GM21786 (cell line): ENCODE results near the gene RXFP2.

Source experiments
- ATAC-seq: cut with Tn5 transposase; IDR thresholded peaks from one replicate; pipeline ENCODE4 v1.9.1; 2021; ENCODE audit not compliant: unreplicated experiment

The RXFP2 gene

GRCh38 chr13:31739226-31739625, at the start of gene RXFP2:
Gene RXFP2, plus strand, starts transcription at chr13:31739526. Its CDS starts 87 bp downstream, at chr13:31739613.
- ATAC-seq = no peak

GRCh38 chr13:31697290-31697689, 42.0 kb upstream of the RXFP2 start:
- ATAC-seq = no peak

- no peak for ATAC-seq
Observed at GRCh38 chr13:31699650-31700049, 39.7 kb upstream of the RXFP2 start.

- ATAC-seq = no peak
Observed at GRCh38 chr13:31703780-31704179, 35.5 kb upstream of the RXFP2 start.

- ATAC-seq = no peak
Observed at GRCh38 chr13:31706105-31706504, 33.2 kb upstream of the RXFP2 start.

GRCh38 chr13:31717583-31717982, 21.7 kb upstream of the RXFP2 start:
- no peak for ATAC-seq

GRCh38 chr13:31719214-31719613, 20.1 kb upstream of the RXFP2 start:
- no peak for ATAC-seq

- ATAC-seq = no peak
Observed at GRCh38 chr13:31722673-31723072, 16.7 kb upstream of the RXFP2 start.

GRCh38 chr13:31725841-31726240, 13.5 kb upstream of the RXFP2 start:
- ATAC-seq = no peak

- ATAC-seq = no peak
Observed at GRCh38 chr13:31731921-31732320, 7.4 kb upstream of the RXFP2 start.

GRCh38 chr13:31733066-31733465, 6.3 kb upstream of the RXFP2 start:
- no peak for ATAC-seq

- ATAC-seq = no peak
Observed at GRCh38 chr13:31733647-31734046, 5.7 kb upstream of the RXFP2 start.

- ATAC-seq = peak; percentile 86
Observed at GRCh38 chr13:31742097-31742734, 2.9 kb downstream of the RXFP2 start.

GRCh38 chr13:31747291-31747690, 8.0 kb downstream of the RXFP2 start:
- no peak for ATAC-seq

- ATAC-seq = no peak
Observed at GRCh38 chr13:31747966-31748365, 8.6 kb downstream of the RXFP2 start.

- no peak for ATAC-seq
Observed at GRCh38 chr13:31749929-31750328, 10.6 kb downstream of the RXFP2 start.

GRCh38 chr13:31755211-31755610, 15.9 kb downstream of the RXFP2 start:
- no peak for ATAC-seq

GRCh38 chr13:31755803-31756212, 16.5 kb downstream of the RXFP2 start:
- no peak for ATAC-seq

- ATAC-seq = no peak
Observed at GRCh38 chr13:31756346-31756745, 17.0 kb downstream of the RXFP2 start.

GRCh38 chr13:31761951-31762350, 22.6 kb downstream of the RXFP2 start:
- no peak for ATAC-seq

GRCh38 chr13:31764556-31764955, 25.2 kb downstream of the RXFP2 start:
- ATAC-seq = no peak

- ATAC-seq = no peak
Observed at GRCh38 chr13:31765138-31765785, 25.9 kb downstream of the RXFP2 start.
